CD4-positive, CD25-positive, alpha-beta regulatory T cell (primary cell): ENCODE results near the gene APMAP. TPM values are rescaled to one million over a fixed set of nuclear protein-coding genes. Genes with fewer than 3 reads are reported as not detected.

Source experiments
- ATAC-seq, 2 donors: fragments of 150-1000 bp; cut with Tn5 transposase; one replicate each; pipeline ENCODE4 v1.10.0; 2021; ENCODE audit warnings: low read depth in 2 of 2, moderate number of reproducible peaks in 2 of 2, moderate library complexity in 1 of 2
- DNase-seq, 3 donors: peaks; one replicate each; pipeline versions ENCODE4 v3.0.0 to v3.0.0-alpha.2; 2012 to 2022; ENCODE audit warnings: mixed read lengths in 1 of 3
- H3K27ac ChIP-seq: one replicate; pipeline ENCODE4 v1.7.0; 2013; ENCODE audit warnings: mild to moderate bottlenecking, low read length; ENCODE audit not compliant: insufficient read depth, poor library complexity, severe bottlenecking
- H3K27me3 ChIP-seq: one replicate; pipeline ENCODE4 v1.7.0; 2013; ENCODE audit warnings: low read length; ENCODE audit not compliant: control insufficient read depth, insufficient read depth
- H3K36me3 ChIP-seq: one replicate; pipeline ENCODE4 v1.7.0; 2013; ENCODE audit warnings: mild to moderate bottlenecking, low read length, moderate library complexity; ENCODE audit not compliant: control insufficient read depth, insufficient read depth
- H3K4me1 ChIP-seq: 2 replicates; pipeline ENCODE4 v1.7.0; 2013; ENCODE audit warnings: mild to moderate bottlenecking, low read length; ENCODE audit not compliant: insufficient read depth, control insufficient read depth, poor library complexity, severe bottlenecking
- H3K4me3 ChIP-seq: one replicate; pipeline ENCODE4 v1.7.0; 2013; ENCODE audit warnings: low read depth, mild to moderate bottlenecking, low read length, moderate library complexity
- H3K9me3 ChIP-seq, 2 experiments: 1 replicate in 1 of 2; 2 replicates in 1 of 2; pipeline ENCODE4 v1.7.0; 2013; ENCODE audit warnings: low read length in 2 of 2, mild to moderate bottlenecking in 1 of 2, moderate library complexity in 1 of 2; ENCODE audit not compliant: control insufficient read depth in 2 of 2
- H3K27ac Mint-ChIP-seq, 3 donors: one replicate each; pipeline ENCODE4 v1.8.0; 2020 to 2022; ENCODE audit warnings: mild to moderate bottlenecking in 3 of 3, mixed read lengths in 3 of 3, moderate library complexity in 2 of 3
- H3K27me3 Mint-ChIP-seq: one replicate; pipeline ENCODE4 v1.8.0; 2022; ENCODE audit warnings: mild to moderate bottlenecking, mixed read lengths
- H3K36me3 Mint-ChIP-seq: one replicate; pipeline ENCODE4 v1.8.0; 2020; ENCODE audit warnings: mixed read lengths
- H3K4me1 Mint-ChIP-seq, 4 donors: one replicate each; pipeline ENCODE4 v1.8.0; 2020 to 2022; ENCODE audit warnings: mixed read lengths in 4 of 4, mild to moderate bottlenecking in 1 of 4
- H3K4me3 Mint-ChIP-seq, 4 donors: one replicate each; pipeline ENCODE4 v1.8.0; 2020 to 2022; ENCODE audit warnings: mild to moderate bottlenecking in 4 of 4, mixed read lengths in 4 of 4, moderate library complexity in 3 of 4
- H3K9me3 Mint-ChIP-seq, 7 donors: one replicate each; pipeline ENCODE4 v1.8.0; 2020 to 2022; ENCODE audit warnings: mixed read lengths in 7 of 7, mild to moderate bottlenecking in 3 of 7, moderate library complexity in 2 of 7
- polyA plus RNA-seq, 4 donors: library from polyadenylated mRNA; unstranded; fragments of 300-500 nt; fragmentation: Illumina TruSeq; gene quantifications; one replicate each; pipeline ENCODE4 v1.2.3, GENCODE V29; 2021
- total RNA-seq: library from RNA; stranded (reverse); gene quantifications from one replicate; pipeline ENCODE4 v1.2.3, GENCODE V29; 2022

APMAP gene
- total and polyA plus RNA-seq, 5 donors from 2014 or later, result 28.2 to 83.2 (median 69.2) TPM

- Histone ChIP-seq H3K27ac (no peak overlapping the region), H3K4me3 (no peak overlapping the region), H3K36me3 (peaks cover 12% of the 10 kb centered on the region), H3K4me1 (peaks cover 24% of the 10 kb centered on the region), H3K9me3 (no peaks in the 10 kb centered on the region), H3K27me3 (no peaks in the 10 kb centered on the region)
- H3K36me3 Mint-ChIP-seq, result peaks cover 23% of the 10 kb centered on the region
- peak overlapping the region in 1 of 4 donors; percentile 14 for H3K4me3 Mint-ChIP-seq
- peaks cover 38 to 82% (median 61%) of the 10 kb centered on the region in 4 donors for H3K4me1 Mint-ChIP-seq
- H3K27ac Mint-ChIP-seq, result peak overlapping the region in 2 of 3 donors; percentile 11 to 25
- no peaks in the 10 kb centered on the region for H3K27me3 Mint-ChIP-seq
- DNase-seq, result no peak
- no peaks in the 10 kb centered on the region for H3K9me3 Mint-ChIP-seq
- no peak for ATAC-seq
These were observed 4.4 kb downstream of the APMAP start for GRCh38 chr20:24987873-24988835.

DNA sequence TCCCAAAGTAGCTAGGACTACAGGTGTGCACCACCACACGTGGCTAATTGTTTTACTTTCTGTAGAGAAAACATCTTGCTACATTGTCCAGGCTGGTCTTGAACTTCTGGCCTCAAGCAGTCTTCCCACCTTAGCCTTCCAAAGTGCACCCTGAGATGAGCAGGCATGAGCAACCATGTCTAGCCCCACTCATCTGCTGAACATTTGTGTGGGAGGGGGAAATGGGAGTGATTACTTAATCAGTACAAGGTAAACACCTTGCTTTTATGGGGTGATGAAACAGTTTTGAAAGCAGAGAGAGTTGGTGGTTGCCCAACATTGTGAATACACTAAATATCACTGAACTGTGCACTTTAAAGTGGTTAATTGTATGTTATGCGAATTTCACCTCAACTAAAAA is 5.3 kb downstream of the APMAP start:
- Histone ChIP-seq H3K27ac (no peak overlapping the region), H3K36me3 (peaks cover 19% of the 10 kb centered on the region), H3K4me1 (peaks cover 24% of the 10 kb centered on the region), H3K9me3 (no peaks in the 10 kb centered on the region), H3K4me3 (no peak overlapping the region), H3K27me3 (no peaks in the 10 kb centered on the region)
- no peak for ATAC-seq
- Mint-ChIP-seq H3K4me1 (peaks cover 36 to 77% (median 61%) of the 10 kb centered on the region in 4 donors), H3K27me3 (no peaks in the 10 kb centered on the region), H3K27ac (peak overlapping the region in 1 of 3 donors; percentile 57), H3K4me3 (no peak overlapping the region), H3K9me3 (no peaks in the 10 kb centered on the region), H3K36me3 (peaks cover 32% of the 10 kb centered on the region)
- no peak for DNase-seq

DNA sequence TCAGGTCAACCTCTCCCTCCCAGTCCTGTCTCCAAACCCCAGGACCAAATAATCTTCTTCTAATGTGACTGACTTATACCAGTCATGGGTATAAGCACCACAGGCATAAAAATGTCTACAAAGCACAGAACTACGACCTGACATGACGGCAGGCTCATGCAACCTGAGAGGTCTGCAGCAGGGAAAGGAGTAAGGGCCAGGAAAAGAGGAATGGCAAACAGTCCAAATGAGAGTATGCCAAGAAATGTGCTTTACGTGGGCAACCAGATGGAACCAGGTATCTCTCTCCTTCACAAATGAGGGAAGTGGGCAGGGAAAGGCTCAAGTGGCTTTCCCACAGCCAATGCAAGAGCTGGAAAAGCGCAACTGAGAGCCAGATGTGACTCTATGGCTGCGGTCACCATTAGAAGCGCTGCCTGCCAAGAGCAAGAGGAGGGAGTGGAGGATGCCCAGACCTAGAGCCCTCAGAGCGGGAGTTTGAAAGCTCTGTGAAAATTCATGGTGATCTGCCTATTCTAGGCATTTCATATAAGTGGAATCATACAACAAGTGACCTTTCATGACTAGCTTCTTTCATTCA is 6.0 kb downstream of the APMAP start:
- Mint-ChIP-seq H3K36me3 (peaks cover 36% of the 10 kb centered on the region), H3K27me3 (no peaks in the 10 kb centered on the region), H3K27ac (peak overlapping the region in 2 of 3 donors; percentile 57 to 94), H3K4me1 (peaks cover 36 to 70% (median 56%) of the 10 kb centered on the region in 4 donors), H3K4me3 (peak overlapping the region in 1 of 4 donors; percentile 89), H3K9me3 (no peaks in the 10 kb centered on the region)
- no peaks in the 10 kb centered on the region for H3K27me3 ChIP-seq
- peaks cover 23% of the 10 kb centered on the region for H3K36me3 ChIP-seq
- ATAC-seq (no peak), DNase-seq (no peak)
- no peaks in the 10 kb centered on the region for H3K9me3 ChIP-seq
- H3K4me3 ChIP-seq, result no peak overlapping the region
- peaks cover 17% of the 10 kb centered on the region for H3K4me1 ChIP-seq
- no peak overlapping the region for H3K27ac ChIP-seq

DNA sequence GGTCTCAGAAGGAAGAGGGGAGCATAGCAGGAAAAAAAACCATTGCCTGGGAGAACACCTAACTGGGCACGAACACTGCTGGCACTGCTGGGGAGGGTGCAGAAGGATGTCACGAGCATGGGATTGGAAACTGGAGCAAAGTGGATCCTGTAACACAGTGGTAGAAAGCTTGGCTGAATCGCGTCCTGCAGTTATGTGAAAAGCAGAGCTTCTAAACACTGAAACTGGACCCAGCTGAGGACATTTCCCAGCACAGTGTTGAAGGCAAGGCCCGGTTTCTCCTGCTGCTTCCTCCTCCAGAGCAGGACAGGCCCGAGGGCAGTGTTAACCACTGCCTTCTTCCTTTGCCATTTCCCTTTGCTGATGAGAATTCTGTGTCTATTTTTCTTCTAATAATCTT is 6.7 kb downstream of the APMAP start:
- Histone ChIP-seq H3K36me3 (peaks cover 30% of the 10 kb centered on the region), H3K4me3 (no peak overlapping the region), H3K9me3 (no peaks in the 10 kb centered on the region), H3K4me1 (peaks cover 10% of the 10 kb centered on the region), H3K27me3 (no peaks in the 10 kb centered on the region), H3K27ac (no peak overlapping the region)
- H3K9me3 Mint-ChIP-seq, result no peaks in the 10 kb centered on the region
- peaks cover 32 to 64% (median 50%) of the 10 kb centered on the region in 4 donors for H3K4me1 Mint-ChIP-seq
- H3K4me3 Mint-ChIP-seq, result peak overlapping the region in 2 of 4 donors; percentile 63 to 89
- ATAC-seq, result no peak
- no peaks in the 10 kb centered on the region for H3K27me3 Mint-ChIP-seq
- H3K36me3 Mint-ChIP-seq, result peaks cover 43% of the 10 kb centered on the region
- no peak for DNase-seq
- peak overlapping the region; percentile 24 to 94 (median 59) for H3K27ac Mint-ChIP-seq

GRCh38 chr20:24984961-24985640 is 7.5 kb downstream of the APMAP start:
- peaks cover 37% of the 10 kb centered on the region for H3K36me3 ChIP-seq
- H3K9me3 Mint-ChIP-seq, result peaks cover 0 to under 1% (median 0%) of the 10 kb centered on the region in 7 donors
- H3K27me3 Mint-ChIP-seq, result no peaks in the 10 kb centered on the region
- H3K27ac Mint-ChIP-seq, result peak overlapping the region in 2 of 3 donors; percentile 44 to 78
- H3K9me3 ChIP-seq, result peaks cover 0 to 7% of the 10 kb centered on the region in 2 experiments
- H3K27me3 ChIP-seq, result no peaks in the 10 kb centered on the region
- peak overlapping the region in 1 of 4 donors; percentile 63 for H3K4me3 Mint-ChIP-seq
- DNase-seq (no peak), ATAC-seq (no peak)
- H3K36me3 Mint-ChIP-seq, result peaks cover 46% of the 10 kb centered on the region
- H3K4me3 ChIP-seq, result no peak overlapping the region
- peaks cover 5% of the 10 kb centered on the region for H3K4me1 ChIP-seq
- H3K4me1 Mint-ChIP-seq, result peaks cover 25 to 59% (median 43%) of the 10 kb centered on the region in 4 donors
- no peak overlapping the region for H3K27ac ChIP-seq

DNA sequence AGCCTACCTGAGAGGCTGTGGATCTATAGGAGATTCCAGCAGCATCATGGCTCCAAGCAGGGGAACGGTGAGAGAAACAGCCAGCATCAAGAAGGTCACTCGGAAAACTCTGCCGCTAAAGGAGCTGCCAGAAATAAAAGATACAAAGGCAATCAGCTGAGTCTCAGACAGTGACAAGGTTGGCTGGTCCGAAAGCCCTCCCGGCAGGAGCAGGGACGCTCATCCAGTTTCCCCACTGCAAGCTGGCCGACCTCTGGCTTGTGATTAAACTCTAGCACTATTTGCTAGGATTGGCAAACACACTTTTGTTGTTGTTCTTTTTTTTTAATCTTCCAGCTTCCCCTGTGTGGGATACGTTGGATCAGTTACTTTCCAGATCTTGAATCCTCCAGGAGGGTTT is 8.7 kb downstream of the APMAP start:
- no peaks in the 10 kb centered on the region for H3K27me3 Mint-ChIP-seq
- H3K4me3 Mint-ChIP-seq, result no peak overlapping the region
- ATAC-seq (no peak), DNase-seq (no peak)
- no peak overlapping the region for H3K27ac ChIP-seq
- H3K4me1 ChIP-seq, result peaks cover 5% of the 10 kb centered on the region
- H3K4me3 ChIP-seq, result no peak overlapping the region
- H3K4me1 Mint-ChIP-seq, result peaks cover 23 to 57% (median 39%) of the 10 kb centered on the region in 4 donors
- H3K36me3 ChIP-seq, result peaks cover 42% of the 10 kb centered on the region
- H3K36me3 Mint-ChIP-seq, result peaks cover 49% of the 10 kb centered on the region
- H3K27me3 ChIP-seq, result no peaks in the 10 kb centered on the region
- peak overlapping the region in 2 of 3 donors; percentile 20 to 44 for H3K27ac Mint-ChIP-seq
- peaks cover 0 to 2% (median 0%) of the 10 kb centered on the region in 7 donors for H3K9me3 Mint-ChIP-seq
- H3K9me3 ChIP-seq, result peaks cover 0 to 8% of the 10 kb centered on the region in 2 experiments

- Mint-ChIP-seq H3K27me3 (no peaks in the 10 kb centered on the region), H3K27ac (no peak overlapping the region), H3K4me1 (peaks cover 16 to 40% (median 28%) of the 10 kb centered on the region in 4 donors), H3K9me3 (peaks cover 0 to 3% (median 1%) of the 10 kb centered on the region in 7 donors), H3K4me3 (no peak overlapping the region), H3K36me3 (peaks cover 66% of the 10 kb centered on the region)
- no peak for ATAC-seq
- no peak for DNase-seq
- Histone ChIP-seq H3K27me3 (no peaks in the 10 kb centered on the region), H3K27ac (no peak overlapping the region), H3K4me3 (no peak overlapping the region), H3K4me1 (peaks cover 5% of the 10 kb centered on the region), H3K36me3 (peaks cover 58% of the 10 kb centered on the region), H3K9me3 (peaks cover 0 to 8% of the 10 kb centered on the region in 2 experiments)
These were observed 10.8 kb downstream of the APMAP start for GRCh38 chr20:24981790-24982189.
